Erythroblast (primary cell): ENCODE results near the gene AKAP11.

Experiments used
- GATA1 ChIP-seq: IDR thresholded peaks from 2 replicates; pipeline ENCODE4 v1.6.1; 2011; ENCODE audit warnings: low read depth, mild to moderate bottlenecking, control low read depth, low read length, moderate library complexity
- POLR2A ChIP-seq: IDR thresholded peaks from 2 replicates; pipeline ENCODE4 v1.6.1; 2011; ENCODE audit warnings: mild to moderate bottlenecking, low read length

GRCh38 chr13:42320375-42320787 lies 48.4 kb downstream of the AKAP11 start:
- TF ChIP-seq POLR2A, result no peak
- no peak for TF ChIP-seq GATA1
